Urinary bladder (tissue), 2 donors: Measurements from ENCODE around the gene CHORDC1. TPM values are rescaled to one million over a fixed set of nuclear protein-coding genes. Genes with fewer than 3 reads are reported as not detected.

ENCODE experiments used
- polyA plus RNA-seq: library from polyadenylated mRNA; stranded (reverse); fragments of 200-250 nt; gene quantifications from one replicate; pipeline ENCODE4 v1.2.3, GENCODE V29; 2013
- total RNA-seq: library from RNA; depleted of rRNA; stranded (reverse); fragments of >200 nt; gene quantifications from one replicate; pipeline ENCODE4 v1.2.3, GENCODE V29; 2014
- donor health status: healthy.

The CHORDC1 gene
- total and polyA plus RNA-seq, 2 donors: 24.0 to 50.1 TPM

Other genes starting within 250 kb of the CHORDC1 start
- not detected for gene TRIM49C, start 191.9 kb downstream of the CHORDC1 start, total RNA-seq
- not detected for gene TRIM49C, start 191.9 kb downstream of the CHORDC1 start, polyA plus RNA-seq
- gene UBTFL1, start 137.1 kb downstream of the CHORDC1 start, total RNA-seq: not detected
- gene UBTFL1, start 137.1 kb downstream of the CHORDC1 start, polyA plus RNA-seq: not detected
- 49.1 TPM for gene NAALAD2, start 88.4 kb downstream of the CHORDC1 start, total RNA-seq
- gene NAALAD2, start 88.4 kb downstream of the CHORDC1 start, polyA plus RNA-seq: 1.7 TPM